HepG2 (cell line): ENCODE data around the gene PRM2. TPM values are rescaled to one million over a fixed set of nuclear protein-coding genes. Genes with fewer than 3 reads are reported as not detected.

Experiments
- ARID2 ChIP-seq: sonication (generic); formaldehyde crosslinking; IDR thresholded peaks from 2 replicates; pipeline ENCODE4 v1.8.1; 2022; ENCODE audit warnings: mild to moderate bottlenecking, missing genetic modification reagents, borderline replicate concordance
- ARNT ChIP-seq: fragments of 450-650 bp; IDR thresholded peaks from 2 replicates; pipeline ENCODE4 v1.6.1; 2017
- ATF7 ChIP-seq, 2 experiments: fragments of 450-650 bp in 1 of 2; sonication (generic) in 1 of 2; formaldehyde crosslinking in 1 of 2; IDR thresholded peaks; 2 replicates each; pipeline versions ENCODE4 v1.4.0 to v1.6.1; 2016 to 2020; ENCODE audit warnings: antibody characterized with exemption in 1 of 2, mild to moderate bottlenecking in 1 of 2, missing genetic modification reagents in 1 of 2
- ATF7-NPFF ChIP-seq: sonication (generic); formaldehyde crosslinking; IDR thresholded peaks from 2 replicates; pipeline ENCODE4 v1.8.1; 2023; ENCODE audit warnings: mild to moderate bottlenecking, low read depth, missing genetic modification reagents, moderate library complexity
- CCAR2 ChIP-seq: fragments of 200-400 bp; formaldehyde crosslinking; optimal IDR thresholded peaks from 2 replicates; pipeline ENCODE3; 2018; ENCODE audit warnings: low read depth, mild to moderate bottlenecking, low read length, moderate library complexity
- HNRNPUL1 ChIP-seq: fragments of 200-400 bp; formaldehyde crosslinking; IDR thresholded peaks from 2 replicates; pipeline ENCODE4 v1.6.1; 2017; ENCODE audit warnings: low read depth, mild to moderate bottlenecking, low read length, moderate library complexity
- KAT7 ChIP-seq: IDR thresholded peaks from 2 replicates; pipeline ENCODE4 v1.6.1; 2018; ENCODE audit warnings: borderline replicate concordance, missing compliant biosample characterization
- KLF12 ChIP-seq: sonication (generic); formaldehyde crosslinking; IDR thresholded peaks from 2 replicates; pipeline ENCODE4 v1.4.0; 2020; ENCODE audit warnings: missing genetic modification reagents, borderline replicate concordance
- MED1 ChIP-seq: sonication (generic); formaldehyde crosslinking; IDR thresholded peaks from 2 replicates; pipeline ENCODE4 v1.4.0; 2020; ENCODE audit warnings: missing genetic modification reagents
- MYC ChIP-seq: sonication (generic); formaldehyde crosslinking; IDR thresholded peaks from 2 replicates; pipeline ENCODE4 v1.9.0; 2021; ENCODE audit warnings: missing genetic modification reagents, borderline replicate concordance
- NFE2L2 ChIP-seq: fragments of 150-350 bp; IDR thresholded peaks from 2 replicates; pipeline ENCODE4 v1.6.1; 2014; ENCODE audit warnings: low read length
- NFIB ChIP-seq: sonication (generic); formaldehyde crosslinking; IDR thresholded peaks from 2 replicates; pipeline ENCODE4 v1.9.0; 2021; ENCODE audit warnings: missing genetic modification reagents, mild to moderate bottlenecking, borderline replicate concordance
- SIN3A ChIP-seq: IDR thresholded peaks from 2 replicates; pipeline ENCODE4 v1.6.1; 2011; ENCODE audit warnings: low read depth, mild to moderate bottlenecking, control low read depth, low read length, borderline replicate concordance
- ZBTB7B ChIP-seq: sonication (generic); formaldehyde crosslinking; IDR thresholded peaks from 2 replicates; pipeline ENCODE4 v1.4.0; 2020; ENCODE audit warnings: missing genetic modification reagents
- ZNF12 ChIP-seq: sonication (generic); formaldehyde crosslinking; IDR thresholded peaks from 2 replicates; pipeline ENCODE4 v1.5.0; 2020; ENCODE audit warnings: missing genetic modification reagents
- ZNF235 ChIP-seq: sonication (generic); formaldehyde crosslinking; IDR thresholded peaks from 2 replicates; pipeline ENCODE4 v1.8.1; 2023; ENCODE audit warnings: mild to moderate bottlenecking, missing genetic modification reagents, borderline replicate concordance
- ZNF30 ChIP-seq: sonication (generic); formaldehyde crosslinking; IDR thresholded peaks from 2 replicates; pipeline ENCODE4 v1.5.0; 2020; ENCODE audit warnings: mild to moderate bottlenecking, missing genetic modification reagents
- ZNF768 ChIP-seq: sonication (generic); formaldehyde crosslinking; IDR thresholded peaks from 2 replicates; pipeline ENCODE4 v1.4.0; 2020; ENCODE audit warnings: missing genetic modification reagents
- polyA plus RNA-seq, 8 experiments: library from polyadenylated mRNA; depleted of rRNA in 3 of 8; stranded (reverse) in 7 of 8; unstranded in 1 of 8; fragments of >200 nt; fragmentation: Illumina TruSeq in 4 of 8; extraction: Trizol in 4 of 8; gene quantifications; 2 replicates each; pipeline versions ENCODE4 v1.2.1 to v1.2.3, GENCODE V29; 2011 to 2016; ENCODE audit warnings: low read depth in 4 of 8, missing spikeins in 1 of 8, mixed read lengths in 1 of 8; ENCODE audit not compliant: insufficient read depth in 1 of 8
- total RNA-seq, 5 experiments: library from RNA; depleted of rRNA; stranded (reverse); fragments of >200 nt; fragmentation: Illumina TruSeq; extraction: Trizol; gene quantifications; 2 replicates each; pipeline ENCODE4 v1.2.3, GENCODE V29; 2016; ENCODE audit warnings: low read depth in 1 of 5
- TF ChIP-seq, protein P1 (sequence below): IDR thresholded peaks from 2 replicates; pipeline ENCODE4 v1.6.1; 2016; ENCODE audit warnings: low read depth, borderline replicate concordance
- TF ChIP-seq, protein P2 (sequence below): sonication (generic); formaldehyde crosslinking; IDR thresholded peaks from 2 replicates; pipeline ENCODE4 v1.4.0; 2020; ENCODE audit warnings: mild to moderate bottlenecking, missing genetic modification reagents
- TF ChIP-seq, protein P3 (sequence below): IDR thresholded peaks from 2 replicates; pipeline ENCODE4 v1.6.1; 2018; ENCODE audit warnings: missing genetic modification reagents
- TF ChIP-seq, protein P4 (sequence below): sonication (generic); formaldehyde crosslinking; IDR thresholded peaks from 2 replicates; pipeline ENCODE4 v1.5.1; 2020; ENCODE audit warnings: mild to moderate bottlenecking, missing genetic modification reagents, borderline replicate concordance

PRM2 gene
- total and polyA plus RNA-seq, 2 of the 13 experiments (the other 11 are each of a cell fraction or from before 2014, with no cell fraction given): 0.54 TPM; not detected in 1

DNA sequence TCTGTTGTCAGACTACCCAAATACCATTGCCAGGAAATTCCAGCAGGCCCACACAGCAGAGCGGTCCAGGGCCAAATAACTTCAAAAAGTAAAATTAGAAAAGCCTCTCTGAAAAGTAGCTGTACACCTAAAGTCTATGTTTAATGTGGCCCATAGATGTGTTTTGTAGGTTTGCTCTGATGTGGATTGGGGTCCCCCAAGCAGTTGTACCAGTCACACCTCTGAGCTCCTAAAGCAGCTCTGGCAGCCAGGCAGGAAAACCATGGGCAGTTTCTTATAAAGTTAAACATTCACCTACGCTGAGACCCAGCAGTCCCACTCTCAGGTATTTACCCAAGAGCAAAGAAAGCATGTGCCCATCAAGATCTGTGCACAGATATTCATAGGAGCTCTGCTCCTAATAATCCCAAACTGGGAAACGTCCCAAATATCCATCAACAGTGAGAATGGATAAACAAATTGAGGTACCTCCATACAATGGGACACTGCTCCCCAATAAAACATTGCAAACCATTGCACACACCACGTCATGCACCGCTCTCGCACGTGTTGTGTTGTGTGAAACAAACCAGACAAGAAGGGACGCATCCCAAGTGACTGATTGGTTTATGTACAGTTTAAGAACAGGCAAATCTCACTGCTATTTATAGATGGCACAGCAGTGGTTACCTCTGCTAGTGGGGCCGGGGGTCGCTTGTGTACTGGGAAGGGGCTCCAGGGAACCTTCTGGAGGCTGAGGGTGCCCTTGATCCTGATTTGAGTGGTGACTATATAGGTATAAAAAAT, 20.6 kb upstream of the PRM2 start (continued):
- peak; percentile 78; the same call in 1 of the 2 replicates for TF ChIP-seq KLF12 (CRISPR knock-in tag)
- TF ChIP-seq ZNF768 (CRISPR knock-in tag): no peak
- TF ChIP-seq, protein P1, sequence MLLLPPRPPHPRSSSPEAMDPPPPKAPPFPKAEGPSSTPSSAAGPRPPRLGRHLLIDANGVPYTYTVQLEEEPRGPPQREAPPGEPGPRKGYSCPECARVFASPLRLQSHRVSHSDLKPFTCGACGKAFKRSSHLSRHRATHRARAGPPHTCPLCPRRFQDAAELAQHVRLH (CRISPR knock-in tag): peak; percentile 59; the same call in 1 of the 2 replicates
- TF ChIP-seq ARID2 (CRISPR knock-in tag): no peak
- no peak; the same call in 1 of the 2 replicates for TF ChIP-seq ATF7-NPFF (CRISPR knock-in tag)
- TF ChIP-seq NFE2L2: no peak
- TF ChIP-seq, protein P2, sequence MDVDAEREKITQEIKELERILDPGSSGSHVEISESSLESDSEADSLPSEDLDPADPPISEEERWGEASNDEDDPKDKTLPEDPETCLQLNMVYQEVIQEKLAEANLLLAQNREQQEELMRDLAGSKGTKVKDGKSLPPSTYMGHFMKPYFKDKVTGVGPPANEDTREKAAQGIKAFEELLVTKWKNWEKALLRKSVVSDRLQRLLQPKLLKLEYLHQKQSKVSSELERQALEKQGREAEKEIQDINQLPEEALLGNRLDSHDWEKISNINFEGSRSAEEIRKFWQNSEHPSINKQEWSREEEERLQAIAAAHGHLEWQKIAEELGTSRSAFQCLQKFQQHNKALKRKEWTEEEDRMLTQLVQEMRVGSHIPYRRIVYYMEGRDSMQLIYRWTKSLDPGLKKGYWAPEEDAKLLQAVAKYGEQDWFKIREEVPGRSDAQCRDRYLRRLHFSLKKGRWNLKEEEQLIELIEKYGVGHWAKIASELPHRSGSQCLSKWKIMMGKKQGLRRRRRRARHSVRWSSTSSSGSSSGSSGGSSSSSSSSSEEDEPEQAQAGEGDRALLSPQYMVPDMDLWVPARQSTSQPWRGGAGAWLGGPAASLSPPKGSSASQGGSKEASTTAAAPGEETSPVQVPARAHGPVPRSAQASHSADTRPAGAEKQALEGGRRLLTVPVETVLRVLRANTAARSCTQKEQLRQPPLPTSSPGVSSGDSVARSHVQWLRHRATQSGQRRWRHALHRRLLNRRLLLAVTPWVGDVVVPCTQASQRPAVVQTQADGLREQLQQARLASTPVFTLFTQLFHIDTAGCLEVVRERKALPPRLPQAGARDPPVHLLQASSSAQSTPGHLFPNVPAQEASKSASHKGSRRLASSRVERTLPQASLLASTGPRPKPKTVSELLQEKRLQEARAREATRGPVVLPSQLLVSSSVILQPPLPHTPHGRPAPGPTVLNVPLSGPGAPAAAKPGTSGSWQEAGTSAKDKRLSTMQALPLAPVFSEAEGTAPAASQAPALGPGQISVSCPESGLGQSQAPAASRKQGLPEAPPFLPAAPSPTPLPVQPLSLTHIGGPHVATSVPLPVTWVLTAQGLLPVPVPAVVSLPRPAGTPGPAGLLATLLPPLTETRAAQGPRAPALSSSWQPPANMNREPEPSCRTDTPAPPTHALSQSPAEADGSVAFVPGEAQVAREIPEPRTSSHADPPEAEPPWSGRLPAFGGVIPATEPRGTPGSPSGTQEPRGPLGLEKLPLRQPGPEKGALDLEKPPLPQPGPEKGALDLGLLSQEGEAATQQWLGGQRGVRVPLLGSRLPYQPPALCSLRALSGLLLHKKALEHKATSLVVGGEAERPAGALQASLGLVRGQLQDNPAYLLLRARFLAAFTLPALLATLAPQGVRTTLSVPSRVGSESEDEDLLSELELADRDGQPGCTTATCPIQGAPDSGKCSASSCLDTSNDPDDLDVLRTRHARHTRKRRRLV (CRISPR knock-in tag): peak; percentile 64
- TF ChIP-seq CCAR2: no peak
- TF ChIP-seq, protein P3, sequence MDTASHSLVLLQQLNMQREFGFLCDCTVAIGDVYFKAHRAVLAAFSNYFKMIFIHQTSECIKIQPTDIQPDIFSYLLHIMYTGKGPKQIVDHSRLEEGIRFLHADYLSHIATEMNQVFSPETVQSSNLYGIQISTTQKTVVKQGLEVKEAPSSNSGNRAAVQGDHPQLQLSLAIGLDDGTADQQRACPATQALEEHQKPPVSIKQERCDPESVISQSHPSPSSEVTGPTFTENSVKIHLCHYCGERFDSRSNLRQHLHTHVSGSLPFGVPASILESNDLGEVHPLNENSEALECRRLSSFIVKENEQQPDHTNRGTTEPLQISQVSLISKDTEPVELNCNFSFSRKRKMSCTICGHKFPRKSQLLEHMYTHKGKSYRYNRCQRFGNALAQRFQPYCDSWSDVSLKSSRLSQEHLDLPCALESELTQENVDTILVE (CRISPR knock-in tag): peak; percentile 27; the same call in 1 of the 2 replicates
- no peak for TF ChIP-seq SIN3A
- TF ChIP-seq, protein P4, sequence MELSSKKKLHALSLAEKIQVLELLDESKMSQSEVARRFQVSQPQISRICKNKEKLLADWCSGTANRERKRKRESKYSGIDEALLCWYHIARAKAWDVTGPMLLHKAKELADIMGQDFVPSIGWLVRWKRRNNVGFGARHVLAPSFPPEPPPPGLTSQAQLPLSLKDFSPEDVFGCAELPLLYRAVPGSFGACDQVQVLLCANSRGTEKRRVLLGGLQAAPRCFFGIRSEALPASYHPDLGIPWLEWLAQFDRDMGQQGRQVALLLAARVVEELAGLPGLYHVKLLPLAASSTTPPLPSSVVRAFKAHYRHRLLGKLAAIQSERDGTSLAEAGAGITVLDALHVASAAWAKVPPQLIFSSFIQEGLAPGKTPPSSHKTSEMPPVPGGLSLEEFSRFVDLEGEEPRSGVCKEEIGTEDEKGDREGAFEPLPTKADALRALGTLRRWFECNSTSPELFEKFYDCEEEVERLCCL (CRISPR knock-in tag): peak; percentile 20; the same call in 1 of the 2 replicates
- TF ChIP-seq ZNF30 (CRISPR knock-in tag): no peak
- TF ChIP-seq MED1: peak; percentile 73; the same call in 1 of the 2 replicates
- no peak for TF ChIP-seq ATF7 (IDR thresholded peaks at IDR 0.05)
- TF ChIP-seq ATF7 (CRISPR knock-in tag; IDR thresholded peaks at IDR 0.05): peak; percentile 65; the same call in 1 of the 2 replicates
- peak; percentile 80 for TF ChIP-seq ZBTB7B (CRISPR knock-in tag)
- peak; percentile 57 for TF ChIP-seq MYC (CRISPR knock-in tag)
- TF ChIP-seq KAT7 (CRISPR knock-in tag): peak; percentile 61; the same call in 1 of the 2 replicates
- TF ChIP-seq HNRNPUL1: no peak
- TF ChIP-seq ARNT: no peak
- no peak for TF ChIP-seq NFIB (CRISPR knock-in tag)
- TF ChIP-seq ZNF235 (CRISPR knock-in tag): no peak
- peak; percentile 63; the same call in 1 of the 2 replicates for TF ChIP-seq ZNF12 (CRISPR knock-in tag)
